Glutamatergic neuron (in vitro differentiated cells): Measurements from ENCODE around the gene LILRB2. TPM values are rescaled to one million over a fixed set of nuclear protein-coding genes. Genes with fewer than 3 reads are reported as not detected.

Experiments
- DNase-seq: peaks from one replicate; pipeline ENCODE4 v3.0.0; 2022
- H3K27ac Mint-ChIP-seq: one replicate; pipeline ENCODE4 v1.8.0; 2020; ENCODE audit warnings: mild to moderate bottlenecking, mixed read lengths, inconsistent platforms; ENCODE audit not compliant: unreplicated experiment
- H3K27me3 Mint-ChIP-seq: one replicate; pipeline ENCODE4 v1.8.0; 2020; ENCODE audit warnings: mild to moderate bottlenecking, moderate library complexity, mixed read lengths, inconsistent platforms; ENCODE audit not compliant: unreplicated experiment
- H3K36me3 Mint-ChIP-seq: one replicate; pipeline ENCODE4 v1.8.0; 2020; ENCODE audit warnings: mild to moderate bottlenecking, mixed read lengths, inconsistent platforms; ENCODE audit not compliant: unreplicated experiment
- H3K4me1 Mint-ChIP-seq: one replicate; pipeline ENCODE4 v1.8.0; 2020; ENCODE audit warnings: mild to moderate bottlenecking, low read depth, mixed read lengths, inconsistent platforms; ENCODE audit not compliant: unreplicated experiment
- H3K4me3 Mint-ChIP-seq: one replicate; pipeline ENCODE4 v1.8.0; 2020; ENCODE audit warnings: mild to moderate bottlenecking, mixed read lengths, inconsistent platforms; ENCODE audit not compliant: unreplicated experiment
- H3K9me3 Mint-ChIP-seq: one replicate; pipeline ENCODE4 v1.8.0; 2020; ENCODE audit warnings: mild to moderate bottlenecking, moderate library complexity, mixed read lengths, inconsistent platforms; ENCODE audit not compliant: unreplicated experiment
- total RNA-seq: library from RNA; stranded (reverse); fragmentation: NEBNext Ultra II Directional; extraction: Animal tissue kit (Norgen Biotek cat#: 25700); gene quantifications from one replicate; pipeline ENCODE4 v1.2.1, GENCODE V29; 2021; ENCODE audit not compliant: unreplicated experiment
- TF ChIP-seq, protein P1 (sequence below): fragments of 200-600 bp; sonication (generic); IDR thresholded peaks from one replicate; pipeline ENCODE4 v1.5.0; 2021; ENCODE audit not compliant: partially characterized antibody, unreplicated experiment

Gene LILRB2
- total RNA-seq, 1 donor from 2014 or later, result 0.54 TPM

DNA sequence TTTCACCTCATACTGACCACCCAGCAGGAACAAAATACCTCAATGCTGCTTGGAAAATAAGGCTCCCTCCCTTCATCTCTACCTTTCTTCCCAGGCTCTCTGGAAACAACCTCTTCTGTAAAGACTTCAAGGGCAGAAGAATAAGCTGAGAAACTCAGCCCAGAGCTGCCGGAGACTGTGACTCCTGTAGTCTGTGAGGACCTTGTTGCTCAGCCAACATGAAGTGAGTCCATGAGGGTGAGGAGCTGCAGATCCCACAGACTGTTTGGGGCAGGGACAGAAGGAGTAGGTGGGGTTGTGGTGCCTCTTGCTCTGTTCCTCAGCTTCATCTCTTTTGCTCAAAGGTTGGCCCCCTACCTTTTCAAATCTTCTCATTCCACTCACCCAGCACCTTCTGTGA, 24.2 kb upstream of the LILRB2 start:
- Mint-ChIP-seq H3K27me3 (peaks cover 6% of the 10 kb centered on the region), H3K4me1 (no peaks in the 10 kb centered on the region), H3K36me3 (peaks cover 14% of the 10 kb centered on the region), H3K9me3 (peaks cover 2% of the 10 kb centered on the region), H3K27ac (no peak overlapping the region), H3K4me3 (no peak overlapping the region)
- DNase-seq, result no peak
- TF ChIP-seq, protein P1, sequence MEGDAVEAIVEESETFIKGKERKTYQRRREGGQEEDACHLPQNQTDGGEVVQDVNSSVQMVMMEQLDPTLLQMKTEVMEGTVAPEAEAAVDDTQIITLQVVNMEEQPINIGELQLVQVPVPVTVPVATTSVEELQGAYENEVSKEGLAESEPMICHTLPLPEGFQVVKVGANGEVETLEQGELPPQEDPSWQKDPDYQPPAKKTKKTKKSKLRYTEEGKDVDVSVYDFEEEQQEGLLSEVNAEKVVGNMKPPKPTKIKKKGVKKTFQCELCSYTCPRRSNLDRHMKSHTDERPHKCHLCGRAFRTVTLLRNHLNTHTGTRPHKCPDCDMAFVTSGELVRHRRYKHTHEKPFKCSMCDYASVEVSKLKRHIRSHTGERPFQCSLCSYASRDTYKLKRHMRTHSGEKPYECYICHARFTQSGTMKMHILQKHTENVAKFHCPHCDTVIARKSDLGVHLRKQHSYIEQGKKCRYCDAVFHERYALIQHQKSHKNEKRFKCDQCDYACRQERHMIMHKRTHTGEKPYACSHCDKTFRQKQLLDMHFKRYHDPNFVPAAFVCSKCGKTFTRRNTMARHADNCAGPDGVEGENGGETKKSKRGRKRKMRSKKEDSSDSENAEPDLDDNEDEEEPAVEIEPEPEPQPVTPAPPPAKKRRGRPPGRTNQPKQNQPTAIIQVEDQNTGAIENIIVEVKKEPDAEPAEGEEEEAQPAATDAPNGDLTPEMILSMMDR, result no peak

- peaks cover 7% of the 10 kb centered on the region for H3K27me3 Mint-ChIP-seq
- H3K4me3 Mint-ChIP-seq, result no peak overlapping the region
Measured at GRCh38 chr19:54302257-54302656, 21.3 kb upstream of the LILRB2 start.

GRCh38 chr19:54299515-54299914, 18.6 kb upstream of the LILRB2 start:
- Mint-ChIP-seq H3K27me3 (peaks cover 4% of the 10 kb centered on the region), H3K36me3 (peaks cover 2% of the 10 kb centered on the region), H3K9me3 (peaks cover 2% of the 10 kb centered on the region), H3K4me3 (no peak overlapping the region), H3K4me1 (no peaks in the 10 kb centered on the region), H3K27ac (peak overlapping the region; percentile 33)
- no peak for DNase-seq
- TF ChIP-seq, protein P1, result no peak

More at GRCh38 chr19:54302257-54302656, 21.3 kb upstream of the LILRB2 start:
- TF ChIP-seq, protein P1, result no peak
- H3K9me3 Mint-ChIP-seq, result peaks cover 2% of the 10 kb centered on the region
- no peak overlapping the region for H3K27ac Mint-ChIP-seq
- peaks cover 12% of the 10 kb centered on the region for H3K36me3 Mint-ChIP-seq
- no peaks in the 10 kb centered on the region for H3K4me1 Mint-ChIP-seq
- no peak for DNase-seq

- TF ChIP-seq, protein P1, result no peak
- Mint-ChIP-seq H3K27ac (no peak overlapping the region), H3K4me3 (no peak overlapping the region), H3K9me3 (peaks cover 2% of the 10 kb centered on the region), H3K27me3 (peaks cover 3% of the 10 kb centered on the region), H3K4me1 (no peaks in the 10 kb centered on the region), H3K36me3 (peaks cover 6% of the 10 kb centered on the region)
- DNase-seq, result no peak
Measured at GRCh38 chr19:54299126-54299498, 18.2 kb upstream of the LILRB2 start.

DNA sequence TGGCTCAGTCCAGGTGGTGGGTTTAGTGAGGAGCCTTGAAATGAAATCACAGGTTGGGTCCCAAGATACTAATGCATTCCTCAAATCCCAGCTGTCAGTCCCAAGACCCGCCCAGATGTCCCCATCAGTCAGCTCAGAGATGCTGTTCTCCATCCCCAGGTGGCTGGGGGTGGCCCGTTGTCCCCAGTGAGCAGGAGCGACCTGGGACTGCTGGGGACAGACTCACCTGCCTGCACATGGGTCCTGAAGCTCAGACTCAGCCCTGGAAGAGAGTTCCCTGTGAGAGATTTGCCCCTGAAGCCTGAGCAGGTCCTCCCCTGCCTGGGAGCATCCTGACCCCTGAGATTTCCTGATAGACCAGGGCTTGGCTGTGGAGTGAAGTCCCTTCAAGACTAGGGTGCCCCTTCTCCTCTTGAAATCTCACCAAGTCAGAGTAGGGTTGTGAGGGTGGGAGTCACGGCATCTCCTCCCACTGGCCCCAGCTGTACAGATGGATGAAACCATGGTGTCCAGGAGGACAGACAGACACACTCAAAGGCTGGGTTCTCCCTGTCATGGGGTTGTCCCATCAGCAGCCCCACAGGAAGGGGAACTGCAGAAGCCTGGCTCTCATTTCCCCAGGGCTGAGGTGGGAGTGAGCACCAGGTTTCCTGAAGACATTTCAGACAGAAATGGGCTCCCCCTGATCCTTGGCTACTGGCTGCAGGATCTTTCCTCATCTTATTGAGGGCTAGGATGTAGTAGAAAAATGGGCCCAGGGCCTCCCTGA, 17.6 kb upstream of the LILRB2 start:
- TF ChIP-seq, protein P1, result no peak
- Mint-ChIP-seq H3K27me3 (peaks cover 6% of the 10 kb centered on the region), H3K4me1 (no peaks in the 10 kb centered on the region), H3K36me3 (peaks cover 6% of the 10 kb centered on the region), H3K27ac (no peak overlapping the region), H3K9me3 (peaks cover 4% of the 10 kb centered on the region), H3K4me3 (no peak overlapping the region)
- no peak for DNase-seq
